Ovary (tissue), 9 donors: ENCODE data around the gene MRPL18. TPM values are rescaled to one million over a fixed set of nuclear protein-coding genes. Genes with fewer than 3 reads are reported as not detected.
"Not testable (repeated sequence)": the region's sequence is repeated elsewhere in the genome, so short reads cannot be mapped to it uniquely, and the experiment has no call there.

Experiments used
- DNase-seq, 5 donors: peaks; one replicate each; pipeline ENCODE4 v3.0.0-alpha.2; 2019 to 2020
- H3K27ac ChIP-seq, 2 donors: fragments of 200-600 bp; one replicate each; pipeline versions ENCODE4 v1.5.1 to v1.8.0; 2019 to 2022
- H3K27me3 ChIP-seq: fragments of 200-600 bp; one replicate; pipeline ENCODE4 v1.8.0; 2022
- H3K36me3 ChIP-seq: fragments of 200-600 bp; sonication (generic); one replicate; pipeline ENCODE4 v1.5.1; 2019
- H3K4me1 ChIP-seq: one replicate; pipeline ENCODE4 v1.8.1; 2013; ENCODE audit warnings: mild to moderate bottlenecking, moderate library complexity; ENCODE audit not compliant: insufficient read depth
- H3K4me3 ChIP-seq: fragments of 200-600 bp; sonication (generic); one replicate; pipeline ENCODE4 v1.5.1; 2017
- H3K9me3 ChIP-seq, 2 donors: fragments of 200-600 bp in 1 of 2; sonication (generic) in 1 of 2; one replicate each; pipeline versions ENCODE4 v1.5.1 to v1.8.1; 2013 to 2019; ENCODE audit warnings: mild to moderate bottlenecking in 1 of 2, moderate library complexity in 1 of 2
- EP300 ChIP-seq: sonication (generic); formaldehyde crosslinking; IDR thresholded peaks from one replicate; pipeline ENCODE4 v1.6.1; 2017; ENCODE audit warnings: antibody characterized with exemption
- POLR2A ChIP-seq: fragments of 450-650 bp; IDR thresholded peaks from one replicate; pipeline ENCODE4 v1.6.1; 2017; ENCODE audit warnings: antibody characterized with exemption, mild to moderate bottlenecking, moderate library complexity
- WGBS, 3 donors: extraction: QIAGEN DNeasy Blood & Tissue Kit in 1 of 3; methylation state at CpG; one replicate each; pipeline versions ENCODE4 v1.1.5 to v1.1.7; 2013 to 2017; 5-methylcytosine and 5-hydroxymethylcytosine counted together
- intact Hi-C, 4 donors: fragments of 100-400 bp; cut with DNase I; formaldehyde crosslinking; loops; one replicate each; pipeline versions ENCODE4 v1.11.0 to v1.15.1; 2022 to 2023
- polyA plus RNA-seq, 2 donors: library from polyadenylated mRNA; stranded (reverse); fragments of 200-250 nt in 1 of 2; fragments of 350-450 nt in 1 of 2; fragmentation: Illumina TruSeq in 1 of 2; extraction: RNeasy Lipid Tissue Mini Kit (QIAGEN cat#74804) in 1 of 2; gene quantifications; one replicate each; pipeline ENCODE4 v1.2.3, GENCODE V29; 2013 to 2014
- total RNA-seq, 7 donors: library from RNA; depleted of rRNA in 2 of 7; stranded (reverse); fragments of >200 nt in 2 of 7; fragmentation: NEBNext Ultra II Directional in 3 of 7; extraction: Animal tissue kit (Norgen Biotek cat#: 25700) in 3 of 7; gene quantifications; one replicate each; pipeline versions ENCODE4 v1.1.0 to v1.2.4, GENCODE V29; 2016 to 2023
- TF ChIP-seq, protein P1 (sequence below), 3 donors: fragments of 450-650 bp in 2 of 3; fragments of 200-600 bp in 1 of 3; IDR thresholded peaks; one replicate each; pipeline versions ENCODE4 v1.5.1 to v1.8.0; 2016 to 2022; ENCODE audit warnings: antibody characterized with exemption in 3 of 3, mild to moderate bottlenecking in 1 of 3
- donor health status: DM: no; HTN: no; CAD: no; lungs with moderate emphysema.
- donor health status: DM: no; HTN: no; CAD: no.
- donor health status: Bipolar disorder and iron deficiency.
- donor health status: DM: yes; HTN: yes; CAD: no.
- donor health status: DM: no; HTN: no; CAD: no.
- donor health status: DM: yes; HTN: yes; CAD: no.

Gene MRPL18
- total and polyA plus RNA-seq, 9 donors = 51.0 to 112 (median 57.5) TPM

DNA sequence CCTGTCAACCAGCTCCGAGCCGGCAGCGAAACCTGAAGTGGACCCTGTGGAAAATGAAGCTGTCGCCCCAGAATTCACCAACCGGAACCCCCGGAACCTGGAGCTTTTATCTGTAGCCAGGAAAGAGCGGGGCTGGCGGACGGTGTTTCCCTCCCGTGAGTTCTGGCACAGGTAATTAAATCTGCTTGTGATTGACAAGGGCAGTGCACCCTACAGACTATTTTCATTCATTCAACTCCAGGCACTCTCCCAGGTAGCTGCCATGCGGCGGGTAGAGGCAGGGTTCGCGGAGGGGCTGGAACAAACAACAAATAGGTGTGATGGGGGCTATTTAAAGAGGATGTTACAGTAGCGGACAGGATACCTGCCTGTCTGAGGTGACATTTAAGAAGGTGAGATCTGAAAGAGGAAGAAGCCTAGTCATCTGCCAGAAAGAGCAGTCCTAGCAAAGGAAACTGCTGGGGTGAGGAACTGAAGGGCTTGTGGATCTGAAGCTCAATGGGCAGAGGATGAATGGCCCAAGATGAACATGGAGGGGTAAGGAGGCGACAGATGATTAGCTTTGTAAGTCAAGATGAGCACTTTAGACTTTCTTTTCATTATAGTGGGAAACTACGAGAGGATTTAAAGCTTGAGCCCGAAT lies 810 bp downstream of the MRPL18 start:
- Histone ChIP-seq H3K4me1 (peaks cover 11% of the 10 kb centered on the region), H3K27ac (peak overlapping the region; percentile 16 to 59), H3K27me3 (no peaks in the 10 kb centered on the region), H3K4me3 (peak overlapping the region; percentile 62), H3K9me3 (no peaks in the 10 kb centered on the region), H3K36me3 (no peaks in the 10 kb centered on the region)
- peak in 2 of 5 donors; percentile 33 to 48 for DNase-seq
- intact Hi-C loops = loop anchor here in 1 of 4 donors (5.0 kb wide), 1 partner anchor 41 kb away; no protein-coding TSS in a partner anchor
- TF ChIP-seq POLR2A = no peak
- TF ChIP-seq, protein P1, sequence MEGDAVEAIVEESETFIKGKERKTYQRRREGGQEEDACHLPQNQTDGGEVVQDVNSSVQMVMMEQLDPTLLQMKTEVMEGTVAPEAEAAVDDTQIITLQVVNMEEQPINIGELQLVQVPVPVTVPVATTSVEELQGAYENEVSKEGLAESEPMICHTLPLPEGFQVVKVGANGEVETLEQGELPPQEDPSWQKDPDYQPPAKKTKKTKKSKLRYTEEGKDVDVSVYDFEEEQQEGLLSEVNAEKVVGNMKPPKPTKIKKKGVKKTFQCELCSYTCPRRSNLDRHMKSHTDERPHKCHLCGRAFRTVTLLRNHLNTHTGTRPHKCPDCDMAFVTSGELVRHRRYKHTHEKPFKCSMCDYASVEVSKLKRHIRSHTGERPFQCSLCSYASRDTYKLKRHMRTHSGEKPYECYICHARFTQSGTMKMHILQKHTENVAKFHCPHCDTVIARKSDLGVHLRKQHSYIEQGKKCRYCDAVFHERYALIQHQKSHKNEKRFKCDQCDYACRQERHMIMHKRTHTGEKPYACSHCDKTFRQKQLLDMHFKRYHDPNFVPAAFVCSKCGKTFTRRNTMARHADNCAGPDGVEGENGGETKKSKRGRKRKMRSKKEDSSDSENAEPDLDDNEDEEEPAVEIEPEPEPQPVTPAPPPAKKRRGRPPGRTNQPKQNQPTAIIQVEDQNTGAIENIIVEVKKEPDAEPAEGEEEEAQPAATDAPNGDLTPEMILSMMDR (IDR thresholded peaks at IDR 0.05) = no peak
- WGBS, 3 donors = 12 to 14% (median 14%) methylated on average over 18 of the region's 18 CpGs

DNA sequence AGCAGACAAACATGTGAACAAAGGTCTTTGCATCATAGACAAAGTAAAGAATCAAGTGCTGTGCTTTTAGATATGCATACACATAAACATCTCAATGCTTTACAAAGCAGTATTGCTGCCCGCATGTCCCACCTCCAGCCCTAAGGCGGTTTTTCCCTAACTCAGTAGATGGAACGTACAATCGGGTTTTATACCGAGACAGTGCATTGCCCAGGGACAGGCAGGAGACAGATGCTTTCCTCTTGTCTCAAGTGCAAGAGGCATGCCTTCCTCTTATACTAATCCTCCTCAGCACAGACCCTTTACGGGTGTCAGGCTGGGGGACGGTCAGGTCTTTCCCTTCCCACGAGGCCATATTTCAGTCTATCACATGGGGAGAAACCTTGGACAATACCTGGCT lies 4.7 kb downstream of the MRPL18 start:
- H3K4me3 ChIP-seq, H3K9me3 ChIP-seq, H3K27ac ChIP-seq, DNase-seq, H3K27me3 ChIP-seq, H3K36me3 ChIP-seq, H3K4me1 ChIP-seq: not testable (repeated sequence)
- intact Hi-C loops = loop anchor here in 1 of 4 donors (5.0 kb wide), 1 partner anchor 37 kb away; no protein-coding TSS in a partner anchor
- 68 to 76% (median 74%) methylated on average over 8 of the region's 8 CpGs for WGBS, 3 donors

DNA sequence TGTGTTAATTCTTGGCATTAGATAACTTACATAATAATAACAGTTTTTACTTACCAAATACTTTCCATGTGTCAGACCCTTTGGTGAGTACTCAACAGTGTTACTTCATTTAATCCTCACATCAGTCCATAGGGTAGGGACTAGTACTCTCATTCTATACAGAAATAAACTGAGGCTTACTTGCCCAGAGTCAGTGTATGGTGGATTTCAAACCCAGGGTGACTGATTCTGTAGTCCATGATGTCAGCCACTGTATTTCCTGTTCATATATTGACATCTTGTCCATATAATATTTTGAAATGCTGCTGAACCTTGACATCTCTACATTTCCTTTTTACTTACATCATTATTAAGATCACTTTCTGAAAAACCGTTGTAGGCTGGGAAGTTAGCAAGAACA lies 7.3 kb downstream of the MRPL18 start:
- DNase-seq = no peak
- 39 to 84% (median 44%) methylated on average over 1 of the region's 1 CpG for WGBS, 3 donors
- Histone ChIP-seq H3K27ac (no peak overlapping the region), H3K4me1 (peaks cover 2% of the 10 kb centered on the region), H3K9me3 (no peaks in the 10 kb centered on the region), H3K36me3 (no peaks in the 10 kb centered on the region), H3K27me3 (no peaks in the 10 kb centered on the region), H3K4me3 (no peak overlapping the region)
- TF ChIP-seq POLR2A (no peak), EP300 (no peak)
- TF ChIP-seq, protein P1 (IDR thresholded peaks at IDR 0.05) = no peak
- intact Hi-C loops = no loop called here

DNA sequence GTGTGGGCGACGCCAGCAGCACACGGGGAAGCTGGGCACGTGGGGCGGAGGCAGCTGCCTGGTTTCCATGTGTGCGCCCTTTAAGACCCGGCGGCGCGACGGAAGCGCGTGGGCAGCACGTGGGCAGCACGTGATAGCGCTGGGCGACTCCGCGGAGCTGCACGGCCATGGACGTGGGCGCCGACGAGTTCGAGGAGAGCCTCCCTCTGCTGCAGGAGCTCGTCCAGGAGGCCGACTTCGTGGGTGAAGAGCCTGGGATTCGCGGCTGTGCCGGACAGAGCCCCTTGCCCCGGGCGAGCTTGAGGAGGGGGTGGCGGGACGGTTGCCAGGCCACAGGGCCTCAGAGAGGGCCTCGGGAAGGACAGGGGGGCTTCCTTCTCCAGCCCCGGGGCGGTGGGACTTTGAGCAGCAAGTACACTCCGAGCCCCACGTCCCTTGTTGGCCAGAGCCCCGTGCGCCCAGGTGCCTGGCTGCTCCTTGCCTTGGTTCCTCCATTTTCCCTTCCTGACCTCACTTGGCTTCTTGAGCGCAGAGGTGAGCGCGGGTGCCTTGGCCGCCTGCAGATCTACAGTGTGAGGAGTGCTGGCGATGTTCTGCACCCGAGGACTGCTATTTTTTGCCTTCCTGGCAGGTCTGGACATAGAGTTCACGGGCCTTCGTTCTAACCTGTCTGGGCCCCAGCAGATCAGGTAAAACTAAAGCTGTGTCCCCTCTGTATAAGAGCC lies 10.0 kb downstream of the MRPL18 start, which contains the start of gene PNLDC1:
Gene PNLDC1 (plus strand): TSS at position 136 of the 725 bp plus-strand sequence. CDS start 32 bp downstream, at position 168.
- DNase-seq = no peak
- H3K9me3 ChIP-seq = no peaks in the 10 kb centered on the region
- H3K27me3 ChIP-seq = no peaks in the 10 kb centered on the region
- no peak for TF ChIP-seq EP300
- TF ChIP-seq, protein P1 (IDR thresholded peaks at IDR 0.05) = no peak
- no peak for TF ChIP-seq POLR2A
- H3K4me3 ChIP-seq = no peak within 1 kb of the TSS
- no peaks in the 10 kb centered on the region for H3K36me3 ChIP-seq
- H3K27ac ChIP-seq = no peak within 1 kb of the TSS
- intact Hi-C loops = no loop called here
- WGBS, 3 donors = 83 to 86% (median 83%) methylated on average over 50 of the region's 50 CpGs
- no peaks in the 10 kb centered on the region for H3K4me1 ChIP-seq

DNA sequence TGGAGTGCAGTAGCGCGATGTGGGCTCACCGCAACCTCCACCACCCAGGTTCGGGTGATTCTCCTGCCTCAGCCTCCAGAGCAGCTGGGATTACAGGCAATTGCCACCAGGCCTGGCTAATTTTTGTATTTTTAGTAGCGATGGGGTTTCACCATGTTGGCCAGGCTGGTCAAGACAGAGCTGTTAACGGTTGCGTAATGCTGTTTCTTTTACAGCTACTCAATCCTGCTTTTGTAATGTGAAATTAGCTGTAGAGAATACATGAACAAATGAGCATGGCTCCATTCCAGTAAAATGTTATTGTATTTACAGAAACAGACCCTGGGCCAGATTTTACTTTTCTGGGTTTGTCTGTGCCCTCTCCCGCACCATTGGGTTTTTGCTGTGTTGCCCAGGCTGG lies 11.7 kb downstream of the MRPL18 start:
- TF ChIP-seq POLR2A = no peak
- no peak for TF ChIP-seq EP300
- no peaks in the 10 kb centered on the region for H3K36me3 ChIP-seq
- 92 to 93% (median 93%) methylated on average over 8 of the region's 8 CpGs for WGBS, 3 donors
- H3K9me3 ChIP-seq = no peaks in the 10 kb centered on the region
- DNase-seq = no peak
- no peak overlapping the region for H3K4me3 ChIP-seq
- no peaks in the 10 kb centered on the region for H3K27me3 ChIP-seq
- H3K4me1 ChIP-seq = no peaks in the 10 kb centered on the region
- intact Hi-C loops = no loop called here
- H3K27ac ChIP-seq = no peak overlapping the region
